HepG2 (cell line): ENCODE measurements around the gene ARHGAP10. TPM values are rescaled to one million over a fixed set of nuclear protein-coding genes. Genes with fewer than 3 reads are reported as not detected.

Source experiments
- ATAC-seq: fragments of 200-7000 bp; cut with Tn5 transposase; 3 replicates; pipeline ENCODE4 v1.9.1; 2020; ENCODE audit warnings: mild to moderate bottlenecking, moderate library complexity
- BruUV-seq: library from RNA; stranded (reverse); fragments of 400-500 nt; replicated peaks from 2 replicates; lab custom pipeline; 2021; lab: Mats Ljungman, UMichigan
- CTCF ChIA-PET: fragments of 300-600 bp; formaldehyde crosslinking; extraction: SDS; loops from one replicate; lab custom pipeline; 2021; ENCODE audit warnings: low total read pairs, inconsistent platforms, low intra/inter-chr PET ratio; lab: Yijun Ruan, JAX
- POLR2A ChIA-PET: fragments of 350-600 bp; sonication (Branson Sonifier 250); formaldehyde crosslinking; loops from one replicate; lab custom pipeline; 2020; ENCODE audit warnings: antibody characterized with exemption, inconsistent platforms; lab: Yijun Ruan, JAX
- DNase-seq: peaks from one replicate; pipeline ENCODE4 v3.0.0-alpha.2; 2015; ENCODE audit warnings: low spot score
- FAIRE-seq: peaks from 3 replicates; lab custom pipeline; 2011; peaks lifted over from hg19 to GRCh38; lab: Jason Lieb, UNC
- H2AFZ ChIP-seq: one replicate; pipeline ENCODE4 v1.6.1; 2011; ENCODE audit warnings: low read length, inconsistent platforms
- H3K27ac ChIP-seq: fragments of 300-600 bp; 3 replicates; pipeline ENCODE4 v1.8.0; 2011; ENCODE audit warnings: mixed run types, mild to moderate bottlenecking, mixed read lengths, low read length, inconsistent platforms; ENCODE audit not compliant: insufficient read depth; ENCODE audit errors: extremely low read length
- H3K27me3 ChIP-seq, 2 experiments: fragments of 200-600 bp in 1 of 2; 2 replicates in 1 of 2; 3 replicates in 1 of 2; pipeline versions ENCODE4 v1.6.0 to v1.8.0; 2011; ENCODE audit warnings: low read length in 2 of 2, mild to moderate bottlenecking in 2 of 2, moderate library complexity in 2 of 2, inconsistent platforms in 1 of 2; ENCODE audit not compliant: insufficient read depth in 2 of 2, control insufficient read depth in 1 of 2
- H3K36me3 ChIP-seq, 2 experiments: fragments of 200-600 bp in 1 of 2; replicated peaks in 1 of 2; 2 replicates in 1 of 2; 3 replicates in 1 of 2; pipeline versions ENCODE4 v1.5.1 to v1.8.0; 2011; ENCODE audit warnings: low read length in 2 of 2, inconsistent platforms in 1 of 2; ENCODE audit not compliant: insufficient read depth in 2 of 2, control insufficient read depth in 1 of 2
- H3K4me1 ChIP-seq: 2 replicates; pipeline ENCODE4 v1.5.1; 2012; ENCODE audit warnings: low read length, inconsistent platforms; ENCODE audit not compliant: insufficient read depth
- H3K4me2 ChIP-seq: 2 replicates; pipeline ENCODE4 v1.6.0; 2011; ENCODE audit warnings: low read depth, low read length, inconsistent platforms
- H3K4me3 ChIP-seq, 3 experiments: fragments of 200-600 bp in 1 of 3; sonication (generic), shearing (Covaris generic) in 1 of 3; replicated peaks in 1 of 3; 2 replicates each; pipeline ENCODE4 v1.5.1; 2011 to 2016; ENCODE audit warnings: low read length in 3 of 3, inconsistent platforms in 2 of 3, low read depth in 2 of 3, mild to moderate bottlenecking in 2 of 3, control low read depth in 1 of 3, mixed read lengths in 1 of 3; ENCODE audit not compliant: insufficient read depth in 1 of 3
- H3K79me2 ChIP-seq: one replicate; pipeline ENCODE4 v1.6.1; 2011; ENCODE audit warnings: low read length, inconsistent platforms; ENCODE audit not compliant: insufficient read depth
- H3K9ac ChIP-seq: 2 replicates; pipeline ENCODE4 v1.6.0; 2011; ENCODE audit warnings: mild to moderate bottlenecking, low read depth, low read length, inconsistent platforms; ENCODE audit not compliant: insufficient read depth
- H3K9me3 ChIP-seq: 2 replicates; pipeline ENCODE4 v1.5.1; 2012; ENCODE audit warnings: mild to moderate bottlenecking, low read length
- H4K20me1 ChIP-seq: 2 replicates; pipeline ENCODE4 v1.6.0; 2011; ENCODE audit warnings: inconsistent platforms, mild to moderate bottlenecking, low read length, moderate library complexity; ENCODE audit not compliant: insufficient read depth
- BORCS8-MEF2B ChIP-seq: sonication (generic); formaldehyde crosslinking; IDR thresholded peaks from 2 replicates; pipeline ENCODE4 v1.8.0; 2022; ENCODE audit warnings: mild to moderate bottlenecking, missing genetic modification reagents
- KLF12 ChIP-seq: sonication (generic); formaldehyde crosslinking; IDR thresholded peaks from 2 replicates; pipeline ENCODE4 v1.4.0; 2020; ENCODE audit warnings: missing genetic modification reagents, borderline replicate concordance
- POLR2A ChIP-seq, 2 experiments: IDR thresholded peaks; 2 replicates each; pipeline ENCODE4 v1.6.1; 2011; ENCODE audit warnings: low read depth in 2 of 2, low read length in 2 of 2, mild to moderate bottlenecking in 1 of 2, moderate library complexity in 1 of 2; ENCODE audit not compliant: insufficient read depth in 1 of 2
- PRPF4 ChIP-seq: fragments of 200-400 bp; formaldehyde crosslinking; IDR thresholded peaks from 2 replicates; pipeline ENCODE4 v1.6.1; 2016; ENCODE audit warnings: low read length, low read depth; ENCODE audit not compliant: poor library complexity, severe bottlenecking
- RORA ChIP-seq: sonication (generic); formaldehyde crosslinking; IDR thresholded peaks from 2 replicates; pipeline ENCODE4 v1.5.0; 2020; ENCODE audit warnings: mild to moderate bottlenecking, missing genetic modification reagents, moderate library complexity
- SAP130 ChIP-seq: IDR thresholded peaks from 2 replicates; pipeline ENCODE4 v1.6.1; 2016; ENCODE audit warnings: low read depth
- ZMAT3 ChIP-seq: sonication (generic); formaldehyde crosslinking; conservative IDR thresholded peaks from 2 replicates; pipeline ENCODE4 v1.7.0; 2021; ENCODE audit warnings: missing genetic modification reagents
- ZMYM4 ChIP-seq: sonication (generic); formaldehyde crosslinking; IDR thresholded peaks from 2 replicates; pipeline ENCODE4 v1.8.1; 2023; ENCODE audit warnings: mild to moderate bottlenecking, missing genetic modification reagents
- ZNF180 ChIP-seq: sonication (generic); formaldehyde crosslinking; IDR thresholded peaks from 2 replicates; pipeline ENCODE4 v1.4.0; 2020; ENCODE audit warnings: low read depth, missing genetic modification reagents, borderline replicate concordance
- ZNF350 ChIP-seq: sonication (generic); formaldehyde crosslinking; IDR thresholded peaks from 2 replicates; pipeline ENCODE4 v1.4.0; 2020; ENCODE audit warnings: mild to moderate bottlenecking, low read depth, missing genetic modification reagents, borderline replicate concordance
- ZNF574 ChIP-seq: sonication (generic); formaldehyde crosslinking; IDR thresholded peaks from 2 replicates; pipeline ENCODE4 v1.4.0; 2020; ENCODE audit warnings: missing genetic modification reagents
- ZNF597 ChIP-seq: sonication (generic); formaldehyde crosslinking; IDR thresholded peaks from 2 replicates; pipeline ENCODE4 v1.5.0; 2020; ENCODE audit warnings: missing genetic modification reagents
- WGBS: methylation state at CpG from one replicate; pipeline ENCODE4 v1.1.6; 2017; ENCODE audit warnings: low lambda C conversion rate; 5-methylcytosine and 5-hydroxymethylcytosine counted together
- in situ Hi-C: cut with HindIII; loops from 2 replicates; pipeline ENCODE4 v1.10.0; 2017; ENCODE audit warnings: low pct_unique_long_range_greater_than_20kb; ENCODE audit not compliant: extremely low pct_ligation_motif_present
- intact Hi-C: fragments of 100-400 bp; cut with micrococcal nuclease; formaldehyde crosslinking; loops from one replicate; pipeline ENCODE4 v1.10.0; 2022; ENCODE audit not compliant: unreplicated experiment
- polyA plus RNA-seq, 8 experiments: library from polyadenylated mRNA; depleted of rRNA in 3 of 8; stranded (reverse) in 7 of 8; unstranded in 1 of 8; fragments of >200 nt; fragmentation: Illumina TruSeq in 4 of 8; extraction: Trizol in 4 of 8; gene quantifications; 2 replicates each; pipeline versions ENCODE4 v1.2.1 to v1.2.3, GENCODE V29; 2011 to 2016; ENCODE audit warnings: low read depth in 4 of 8, missing spikeins in 1 of 8, mixed read lengths in 1 of 8; ENCODE audit not compliant: insufficient read depth in 1 of 8
- total RNA-seq, 5 experiments: library from RNA; depleted of rRNA; stranded (reverse); fragments of >200 nt; fragmentation: Illumina TruSeq; extraction: Trizol; gene quantifications; 2 replicates each; pipeline ENCODE4 v1.2.3, GENCODE V29; 2016; ENCODE audit warnings: low read depth in 1 of 5
- TF ChIP-seq, protein P1 (sequence below): sonication (generic); formaldehyde crosslinking; IDR thresholded peaks from 2 replicates; pipeline ENCODE4 v1.8.1; 2023; ENCODE audit warnings: missing genetic modification reagents, mild to moderate bottlenecking, borderline replicate concordance
- TF ChIP-seq, protein P2 (sequence below): sonication (generic); formaldehyde crosslinking; IDR thresholded peaks from 2 replicates; pipeline ENCODE4 v1.9.0; 2021; ENCODE audit warnings: missing genetic modification reagents, borderline replicate concordance
- TF ChIP-seq, protein P3 (sequence below): sonication (generic); formaldehyde crosslinking; IDR thresholded peaks from 2 replicates; pipeline ENCODE4 v1.5.0; 2020; ENCODE audit warnings: mild to moderate bottlenecking, missing genetic modification reagents

Gene ARHGAP10
- total and polyA plus RNA-seq, 2 of the 13 experiments (the other 11 are each of a cell fraction or from before 2014, with no cell fraction given): 0.45 to 1.6 TPM

- intact Hi-C loops: no loop called here
- H4K20me1 ChIP-seq: no peaks in the 10 kb centered on the region
- FAIRE-seq: no peak
- H3K9ac ChIP-seq: no peak overlapping the region
- no peaks in the 10 kb centered on the region for H3K79me2 ChIP-seq
- H3K4me2 ChIP-seq: no peak overlapping the region
- no peak overlapping the region for H2AFZ ChIP-seq
- ATAC-seq: no peak
- ChIA-PET POLR2A (no interaction called here), CTCF (no interaction called here)
- no peak overlapping the region for H3K4me3 ChIP-seq
- no peaks in the 10 kb centered on the region for H3K27me3 ChIP-seq
- no peak overlapping the region for H3K27ac ChIP-seq
- H3K4me1 ChIP-seq: no peaks in the 10 kb centered on the region
- no peaks in the 10 kb centered on the region for H3K36me3 ChIP-seq
- 72% methylated on average over 10 of the region's 13 CpGs for WGBS
- H3K9me3 ChIP-seq: no peaks in the 10 kb centered on the region
- DNase-seq: no peak
- BruUV-seq: no TSS peak
- in situ Hi-C loops: no loop called here
- TF ChIP-seq, protein P1, sequence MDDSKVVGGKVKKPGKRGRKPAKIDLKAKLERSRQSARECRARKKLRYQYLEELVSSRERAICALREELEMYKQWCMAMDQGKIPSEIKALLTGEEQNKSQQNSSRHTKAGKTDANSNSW: no peak
- TF ChIP-seq ZMYM4 (CRISPR knock-in tag): no peak
- no peak for TF ChIP-seq ZMAT3 (CRISPR knock-in tag)
- TF ChIP-seq ZNF180 (CRISPR knock-in tag): no peak
- TF ChIP-seq, protein P2, sequence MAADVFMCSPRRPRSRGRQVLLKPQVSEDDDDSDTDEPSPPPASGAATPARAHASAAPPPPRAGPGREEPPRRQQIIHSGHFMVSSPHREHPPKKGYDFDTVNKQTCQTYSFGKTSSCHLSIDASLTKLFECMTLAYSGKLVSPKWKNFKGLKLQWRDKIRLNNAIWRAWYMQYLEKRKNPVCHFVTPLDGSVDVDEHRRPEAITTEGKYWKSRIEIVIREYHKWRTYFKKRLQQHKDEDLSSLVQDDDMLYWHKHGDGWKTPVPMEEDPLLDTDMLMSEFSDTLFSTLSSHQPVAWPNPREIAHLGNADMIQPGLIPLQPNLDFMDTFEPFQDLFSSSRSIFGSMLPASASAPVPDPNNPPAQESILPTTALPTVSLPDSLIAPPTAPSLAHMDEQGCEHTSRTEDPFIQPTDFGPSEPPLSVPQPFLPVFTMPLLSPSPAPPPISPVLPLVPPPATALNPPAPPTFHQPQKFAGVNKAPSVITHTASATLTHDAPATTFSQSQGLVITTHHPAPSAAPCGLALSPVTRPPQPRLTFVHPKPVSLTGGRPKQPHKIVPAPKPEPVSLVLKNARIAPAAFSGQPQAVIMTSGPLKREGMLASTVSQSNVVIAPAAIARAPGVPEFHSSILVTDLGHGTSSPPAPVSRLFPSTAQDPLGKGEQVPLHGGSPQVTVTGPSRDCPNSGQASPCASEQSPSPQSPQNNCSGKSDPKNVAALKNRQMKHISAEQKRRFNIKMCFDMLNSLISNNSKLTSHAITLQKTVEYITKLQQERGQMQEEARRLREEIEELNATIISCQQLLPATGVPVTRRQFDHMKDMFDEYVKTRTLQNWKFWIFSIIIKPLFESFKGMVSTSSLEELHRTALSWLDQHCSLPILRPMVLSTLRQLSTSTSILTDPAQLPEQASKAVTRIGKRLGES (CRISPR knock-in tag): no peak
- no peak for TF ChIP-seq PRPF4
- TF ChIP-seq POLR2A (IDR thresholded peaks at IDR 0.05; ENCODE audit: insufficient read depth in 1 of 2, low read depth in 2 of 2, low read length in 2 of 2): no peak
- TF ChIP-seq ZNF350 (CRISPR knock-in tag): no peak
- TF ChIP-seq RORA: no peak
- TF ChIP-seq, protein P3, sequence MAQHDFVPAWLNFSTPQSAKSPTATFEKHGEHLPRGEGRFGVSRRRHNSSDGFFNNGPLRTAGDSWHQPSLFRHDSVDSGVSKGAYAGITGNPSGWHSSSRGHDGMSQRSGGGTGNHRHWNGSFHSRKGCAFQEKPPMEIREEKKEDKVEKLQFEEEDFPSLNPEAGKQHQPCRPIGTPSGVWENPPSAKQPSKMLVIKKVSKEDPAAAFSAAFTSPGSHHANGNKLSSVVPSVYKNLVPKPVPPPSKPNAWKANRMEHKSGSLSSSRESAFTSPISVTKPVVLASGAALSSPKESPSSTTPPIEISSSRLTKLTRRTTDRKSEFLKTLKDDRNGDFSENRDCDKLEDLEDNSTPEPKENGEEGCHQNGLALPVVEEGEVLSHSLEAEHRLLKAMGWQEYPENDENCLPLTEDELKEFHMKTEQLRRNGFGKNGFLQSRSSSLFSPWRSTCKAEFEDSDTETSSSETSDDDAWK (CRISPR knock-in tag): no peak
- TF ChIP-seq ZNF574 (CRISPR knock-in tag): no peak
- no peak for TF ChIP-seq ZNF597 (CRISPR knock-in tag)
- TF ChIP-seq BORCS8-MEF2B (CRISPR knock-in tag): no peak
- TF ChIP-seq KLF12 (CRISPR knock-in tag): no peak
- no peak for TF ChIP-seq SAP130 (CRISPR knock-in tag)
These were observed 97.7 kb downstream of the ARHGAP10 start for GRCh38 chr4:147829401-147830101.
